T-cell (primary cell): Measurements from ENCODE around the gene ASPDH. TPM values are rescaled to one million over a fixed set of nuclear protein-coding genes. Genes with fewer than 3 reads are reported as not detected.

Experiments
- ATAC-seq, 4 experiments: fragments of 200-7000 bp in 3 of 4; fragments of 150-1000 bp in 1 of 4; cut with Tn5 transposase; replicated peaks in 1 of 4; 1 replicate in 3 of 4; 2 replicates in 1 of 4; pipeline ENCODE4 v1.10.0; 2021; ENCODE audit warnings: moderate library complexity in 3 of 4, mild to moderate bottlenecking in 2 of 4, moderate number of reproducible peaks in 1 of 4
- CTCF ChIA-PET, 2 donors: fragments of 300-600 bp; sonication (Branson Sonifier 250); formaldehyde crosslinking; loops; one replicate each; lab custom pipeline; 2022; ENCODE audit warnings: antibody characterized with exemption in 2 of 2; lab: Charles Lee
- POLR2A ChIA-PET, 2 donors: fragments of 300-600 bp; sonication (Branson Sonifier 250); formaldehyde crosslinking; loops; one replicate each; lab custom pipeline; 2022; ENCODE audit warnings: antibody characterized with exemption in 2 of 2; lab: Charles Lee
- DNase-seq, 35 experiments: peaks; one replicate each; pipeline versions ENCODE4 v3.0.0 to v3.0.0-alpha.2; 2013 to 2023
- H3K27ac ChIP-seq: one replicate; pipeline ENCODE4 v1.5.1; 2013; ENCODE audit warnings: low read length
- H3K27me3 ChIP-seq, 2 experiments: replicated peaks in 1 of 2; 1 replicate in 1 of 2; 2 replicates in 1 of 2; pipeline versions ENCODE4 v1.6.1 to v1.7.0; 2013; ENCODE audit warnings: low read length in 1 of 2, mixed read lengths in 1 of 2; ENCODE audit not compliant: control insufficient read depth in 2 of 2, insufficient read depth in 2 of 2; ENCODE audit errors: extremely low read depth in 1 of 2
- H3K36me3 ChIP-seq, 2 donors: 1 replicate in 1 of 2; 2 replicates in 1 of 2; pipeline versions ENCODE4 v1.6.1 to v1.7.0; 2013; ENCODE audit warnings: low read length in 1 of 2; ENCODE audit not compliant: control insufficient read depth in 2 of 2, insufficient read depth in 1 of 2; ENCODE audit errors: extremely low read depth in 1 of 2
- H3K4me1 ChIP-seq, 2 experiments: 1 replicate in 1 of 2; 2 replicates in 1 of 2; pipeline versions ENCODE4 v1.6.1 to v1.7.0; 2013; ENCODE audit warnings: low read length in 2 of 2, mixed read lengths in 1 of 2; ENCODE audit not compliant: insufficient read depth in 2 of 2, control insufficient read depth in 1 of 2; ENCODE audit errors: extremely low read depth in 1 of 2
- H3K4me3 ChIP-seq, 2 donors: 1 replicate in 1 of 2; 2 replicates in 1 of 2; pipeline versions ENCODE4 v1.5.1 to v1.7.0; 2013; ENCODE audit warnings: mild to moderate bottlenecking in 2 of 2, low read length in 1 of 2, moderate library complexity in 1 of 2; ENCODE audit not compliant: control insufficient read depth in 1 of 2; ENCODE audit errors: extremely low read depth in 1 of 2
- H3K9me3 ChIP-seq: 2 replicates; pipeline ENCODE4 v1.7.0; 2013
- H3K27ac Mint-ChIP-seq, 2 donors: one replicate each; pipeline ENCODE4 v1.8.0; 2020 to 2021; ENCODE audit warnings: mild to moderate bottlenecking in 2 of 2, mixed read lengths in 2 of 2
- H3K27me3 Mint-ChIP-seq, 2 donors: one replicate each; pipeline ENCODE4 v1.8.0; 2021 to 2022; ENCODE audit warnings: mixed read lengths in 2 of 2
- H3K36me3 Mint-ChIP-seq: one replicate; pipeline ENCODE4 v1.8.0; 2021; ENCODE audit warnings: mixed read lengths
- H3K4me1 Mint-ChIP-seq, 3 donors: one replicate each; pipeline ENCODE4 v1.8.0; 2020 to 2022; ENCODE audit warnings: mixed read lengths in 3 of 3, mild to moderate bottlenecking in 1 of 3
- H3K4me3 Mint-ChIP-seq, 3 donors: one replicate each; pipeline ENCODE4 v1.8.0; 2020 to 2022; ENCODE audit warnings: mild to moderate bottlenecking in 3 of 3, mixed read lengths in 3 of 3, moderate library complexity in 3 of 3
- H3K9me3 Mint-ChIP-seq, 3 donors: one replicate each; pipeline ENCODE4 v1.8.0; 2020 to 2022; ENCODE audit warnings: mixed read lengths in 3 of 3
- WGBS: methylation state at CpG from one replicate; pipeline ENCODE4 v1.1.5; 2013; ENCODE audit warnings: missing lambda C conversion rate; ENCODE audit not compliant: insufficient coverage; 5-methylcytosine and 5-hydroxymethylcytosine counted together
- total RNA-seq, 35 experiments: library from RNA in 6 of 35; stranded (reverse) in 6 of 35; fragments of 120-200 nt in 1 of 35; gene quantifications; one replicate each; pipeline versions ENCODE4 v1.2.1 to v1.2.4 and lab custom pipeline; 2013 to 2026

The ASPDH gene
- total RNA-seq, 5 donors from 2014 or later (not counting 1 experiment from before 2014, with no cell fraction given): not detected

DNA sequence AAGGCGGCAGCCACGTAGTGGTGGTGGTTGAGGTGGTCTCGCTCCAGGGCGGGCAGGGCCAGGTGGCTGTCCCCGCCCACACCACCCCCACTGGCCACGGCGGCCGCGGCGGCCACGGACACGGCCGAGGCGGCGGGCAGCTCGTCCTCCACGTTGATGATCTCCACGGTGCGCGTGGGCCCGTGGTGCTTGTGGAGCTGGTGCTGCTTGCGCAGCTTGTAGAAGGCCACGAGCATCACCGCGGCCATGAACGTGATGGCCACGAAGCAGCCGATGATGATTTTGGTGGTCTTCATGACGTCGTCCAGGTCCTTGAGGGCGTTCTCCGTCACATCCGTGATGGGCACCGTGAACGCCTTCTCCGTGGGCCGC lies 4.0 kb upstream of the ASPDH start:
- Mint-ChIP-seq H3K9me3 (no peaks in the 10 kb centered on the region), H3K27ac (no peak overlapping the region), H3K4me3 (no peak overlapping the region), H3K4me1 (peaks cover 0 to 2% (median 0%) of the 10 kb centered on the region in 3 donors), H3K27me3 (peaks cover 0 to 12% of the 10 kb centered on the region in 2 donors), H3K36me3 (no peaks in the 10 kb centered on the region)
- DNase-seq: no peak
- ChIA-PET CTCF (no interaction called here), POLR2A (no interaction called here)
- no peak overlapping the region for H3K27ac ChIP-seq
- no peak for ATAC-seq
- peaks cover 0 to 44% of the 10 kb centered on the region in 2 experiments for H3K27me3 ChIP-seq
- H3K4me3 ChIP-seq: no peak overlapping the region
- H3K4me1 ChIP-seq: no peaks in the 10 kb centered on the region
- no peaks in the 10 kb centered on the region for H3K36me3 ChIP-seq
- H3K9me3 ChIP-seq: no peaks in the 10 kb centered on the region
- WGBS: 97% methylated on average over 34 of the region's 37 CpGs

DNA sequence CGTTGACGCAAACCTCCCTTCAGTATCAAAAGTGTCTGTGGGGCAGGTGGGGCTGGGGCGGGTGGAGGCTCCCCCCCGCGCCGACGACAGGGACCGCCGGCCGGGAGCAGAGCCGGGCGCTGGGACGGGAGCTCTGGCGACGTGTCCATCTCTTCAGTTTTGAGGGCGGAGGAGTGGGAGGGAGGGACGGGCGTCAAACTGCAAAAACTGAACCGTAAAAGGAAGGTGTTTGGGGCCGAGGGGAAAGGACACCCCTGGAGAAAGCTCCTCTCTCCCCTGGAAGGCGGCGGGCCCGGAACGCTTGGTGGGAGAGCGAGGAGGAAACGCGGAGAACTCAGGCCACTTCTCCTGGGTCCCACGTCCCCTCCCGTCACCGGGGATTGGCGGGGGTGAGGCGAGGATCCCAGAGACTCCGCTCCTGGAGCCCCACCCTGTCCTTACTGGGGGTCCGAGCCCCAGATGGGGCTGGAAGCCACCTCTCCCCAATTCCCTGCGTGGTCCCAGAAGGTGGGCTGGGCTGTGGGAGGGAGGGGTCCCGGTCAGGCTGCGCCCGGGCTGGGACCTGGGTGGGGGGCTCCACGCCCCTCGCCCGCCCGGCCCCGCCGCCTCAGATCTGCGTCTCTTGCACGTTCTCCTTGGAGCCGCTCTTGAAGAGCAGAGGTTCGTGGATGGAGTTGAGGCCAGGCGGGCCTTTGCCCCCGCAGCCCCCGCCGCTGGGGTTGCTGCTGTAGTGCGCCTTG lies 3.4 kb upstream of the ASPDH start:
- Mint-ChIP-seq H3K4me1 (peaks cover 0 to 2% (median 0%) of the 10 kb centered on the region in 3 donors), H3K36me3 (no peaks in the 10 kb centered on the region), H3K27me3 (peaks cover 0 to 12% of the 10 kb centered on the region in 2 donors), H3K9me3 (no peaks in the 10 kb centered on the region), H3K27ac (no peak overlapping the region), H3K4me3 (no peak overlapping the region)
- Histone ChIP-seq H3K36me3 (no peaks in the 10 kb centered on the region), H3K9me3 (no peaks in the 10 kb centered on the region), H3K27ac (no peak overlapping the region), H3K4me3 (no peak overlapping the region), H3K4me1 (peaks cover 0 to 2% of the 10 kb centered on the region in 2 experiments), H3K27me3 (peaks cover 0 to 49% of the 10 kb centered on the region in 2 experiments)
- CTCF ChIA-PET: no interaction called here
- DNase-seq (no peak), ATAC-seq (no peak)
- POLR2A ChIA-PET: no interaction called here
- 75% methylated on average over 23 of the region's 53 CpGs for WGBS

DNA sequence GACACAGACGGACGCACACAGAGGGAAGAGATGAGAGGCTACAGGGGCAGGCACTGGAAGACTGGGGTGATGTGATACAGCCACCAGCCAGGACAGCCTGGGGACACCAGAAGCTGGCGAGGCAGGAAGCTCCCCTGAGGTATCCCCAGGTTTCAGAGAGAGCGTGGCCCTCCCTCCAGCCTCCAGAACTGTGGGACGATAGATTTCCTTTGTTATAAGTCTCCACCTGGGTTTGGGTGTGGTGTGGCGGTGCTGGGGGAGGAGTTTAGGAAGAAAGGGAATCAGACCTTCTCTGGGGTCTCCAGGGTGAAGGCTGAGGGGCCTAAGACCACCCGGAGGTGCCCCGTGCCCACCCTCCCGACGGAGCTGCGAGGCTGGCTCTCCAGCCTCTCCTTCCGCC lies 2.7 kb upstream of the ASPDH start:
- Histone ChIP-seq H3K27me3 (peaks cover 0 to 53% of the 10 kb centered on the region in 2 experiments), H3K9me3 (no peaks in the 10 kb centered on the region), H3K4me3 (no peak overlapping the region), H3K27ac (no peak overlapping the region), H3K36me3 (no peaks in the 10 kb centered on the region), H3K4me1 (peaks cover 0 to 9% of the 10 kb centered on the region in 2 experiments)
- peaks cover 4 to 6% (median 5%) of the 10 kb centered on the region in 3 donors for H3K4me1 Mint-ChIP-seq
- POLR2A ChIA-PET: no interaction called here
- H3K27ac Mint-ChIP-seq: no peak overlapping the region
- WGBS: 70% methylated on average over 4 of the region's 12 CpGs
- CTCF ChIA-PET: no interaction called here
- H3K9me3 Mint-ChIP-seq: no peaks in the 10 kb centered on the region
- DNase-seq (no peak), ATAC-seq (no peak)
- H3K4me3 Mint-ChIP-seq: no peak overlapping the region
- peaks cover 0 to 12% of the 10 kb centered on the region in 2 donors for H3K27me3 Mint-ChIP-seq
- H3K36me3 Mint-ChIP-seq: no peaks in the 10 kb centered on the region

DNA sequence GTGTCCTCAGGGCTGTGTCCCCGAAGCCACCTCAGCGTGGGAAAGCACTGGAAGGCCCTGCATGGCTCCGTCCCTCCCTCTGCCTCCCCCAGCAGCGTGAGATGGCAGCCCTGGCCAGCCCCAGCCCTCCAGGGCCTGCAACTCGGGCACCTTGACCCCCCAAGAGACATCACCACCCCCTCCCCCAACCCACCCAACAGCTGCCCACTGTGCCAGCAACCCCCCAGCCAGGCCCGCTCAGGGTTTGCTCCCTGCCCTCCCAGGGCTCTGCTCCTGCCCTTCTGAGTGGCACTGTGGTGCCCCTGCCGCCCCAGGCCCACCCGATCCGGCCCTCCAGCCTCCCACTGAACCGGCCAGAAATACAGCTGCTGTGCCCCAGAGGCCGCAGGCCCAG lies 1.5 kb upstream of the ASPDH start:
- H3K27ac ChIP-seq: no peak overlapping the region
- whole genome bisulfite sequencing: 75% methylated on average over 11 of the region's 11 CpGs

DNA sequence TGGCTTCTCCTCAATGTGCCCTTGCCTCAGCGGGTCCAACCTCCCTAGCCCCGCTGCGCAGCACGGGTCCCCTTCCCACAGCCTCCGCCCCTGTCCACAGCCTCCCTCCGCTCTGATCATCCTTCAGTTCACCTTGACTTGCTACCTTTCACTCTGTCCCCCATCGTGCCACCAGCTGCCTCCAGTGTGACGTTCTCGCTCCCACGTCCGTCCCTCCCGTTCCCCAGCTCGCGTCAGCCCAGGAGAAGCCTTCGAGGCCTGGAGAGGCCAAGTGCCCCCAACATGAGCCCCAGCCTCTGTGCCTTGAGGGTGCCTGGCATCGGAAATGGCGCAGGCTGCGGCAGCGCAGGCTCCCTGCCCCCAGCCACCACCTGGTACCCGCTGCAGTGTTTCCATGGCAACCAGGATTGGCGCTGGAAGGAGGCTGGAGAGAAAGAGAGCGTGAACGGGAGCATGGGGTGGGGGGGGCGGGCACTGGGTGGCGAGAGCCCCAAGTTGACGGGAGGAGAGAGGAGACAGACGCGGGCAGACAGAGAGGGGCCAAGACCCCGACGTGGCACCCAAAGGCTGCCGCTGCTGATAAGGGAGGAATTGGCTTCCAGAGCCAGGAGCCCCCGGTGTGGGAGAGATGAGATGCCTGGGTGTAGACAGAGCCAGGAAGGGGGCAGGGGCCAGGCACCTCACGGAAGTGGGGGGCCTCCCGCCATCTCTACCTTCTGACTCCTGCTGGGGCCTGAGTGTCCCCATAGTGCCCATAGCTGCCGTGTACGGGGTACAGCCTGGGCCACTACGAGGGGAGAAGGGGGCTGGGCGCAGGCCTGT lies 844 bp upstream of the ASPDH start:
- Mint-ChIP-seq H3K4me3 (no peak overlapping the region), H3K9me3 (no peaks in the 10 kb centered on the region), H3K4me1 (peaks cover 11 to 18% (median 15%) of the 10 kb centered on the region in 3 donors), H3K36me3 (no peaks in the 10 kb centered on the region), H3K27ac (no peak overlapping the region), H3K27me3 (peaks cover 0 to 12% of the 10 kb centered on the region in 2 donors)
- H3K9me3 ChIP-seq: no peaks in the 10 kb centered on the region
- H3K4me3 ChIP-seq: no peak overlapping the region
- peaks cover 2 to 22% of the 10 kb centered on the region in 2 experiments for H3K4me1 ChIP-seq
- ChIA-PET POLR2A (no interaction called here), CTCF (no interaction called here)
- H3K27ac ChIP-seq: no peak overlapping the region
- H3K27me3 ChIP-seq: peaks cover 0 to 51% of the 10 kb centered on the region in 2 experiments
- DNase-seq: no peak
- 50% methylated on average over 29 of the region's 38 CpGs for WGBS
- ATAC-seq: no peak
- H3K36me3 ChIP-seq: no peaks in the 10 kb centered on the region

More for the DNA sequence above, 1.5 kb upstream of the ASPDH start:
- H3K27ac Mint-ChIP-seq: no peak overlapping the region
- H3K36me3 Mint-ChIP-seq: no peaks in the 10 kb centered on the region
- Histone ChIP-seq H3K9me3 (no peaks in the 10 kb centered on the region), H3K4me1 (peaks cover 2 to 19% of the 10 kb centered on the region in 2 experiments), H3K27me3 (peaks cover 0 to 51% of the 10 kb centered on the region in 2 experiments), H3K36me3 (no peaks in the 10 kb centered on the region), H3K4me3 (no peak overlapping the region)
- H3K4me1 Mint-ChIP-seq: peaks cover 11 to 18% (median 15%) of the 10 kb centered on the region in 3 donors
- ChIA-PET CTCF (no interaction called here), POLR2A (no interaction called here)
- peaks cover 0 to 12% of the 10 kb centered on the region in 2 donors for H3K27me3 Mint-ChIP-seq
- DNase-seq (no peak), ATAC-seq (no peak)
- no peaks in the 10 kb centered on the region for H3K9me3 Mint-ChIP-seq
- H3K4me3 Mint-ChIP-seq: no peak overlapping the region

DNA sequence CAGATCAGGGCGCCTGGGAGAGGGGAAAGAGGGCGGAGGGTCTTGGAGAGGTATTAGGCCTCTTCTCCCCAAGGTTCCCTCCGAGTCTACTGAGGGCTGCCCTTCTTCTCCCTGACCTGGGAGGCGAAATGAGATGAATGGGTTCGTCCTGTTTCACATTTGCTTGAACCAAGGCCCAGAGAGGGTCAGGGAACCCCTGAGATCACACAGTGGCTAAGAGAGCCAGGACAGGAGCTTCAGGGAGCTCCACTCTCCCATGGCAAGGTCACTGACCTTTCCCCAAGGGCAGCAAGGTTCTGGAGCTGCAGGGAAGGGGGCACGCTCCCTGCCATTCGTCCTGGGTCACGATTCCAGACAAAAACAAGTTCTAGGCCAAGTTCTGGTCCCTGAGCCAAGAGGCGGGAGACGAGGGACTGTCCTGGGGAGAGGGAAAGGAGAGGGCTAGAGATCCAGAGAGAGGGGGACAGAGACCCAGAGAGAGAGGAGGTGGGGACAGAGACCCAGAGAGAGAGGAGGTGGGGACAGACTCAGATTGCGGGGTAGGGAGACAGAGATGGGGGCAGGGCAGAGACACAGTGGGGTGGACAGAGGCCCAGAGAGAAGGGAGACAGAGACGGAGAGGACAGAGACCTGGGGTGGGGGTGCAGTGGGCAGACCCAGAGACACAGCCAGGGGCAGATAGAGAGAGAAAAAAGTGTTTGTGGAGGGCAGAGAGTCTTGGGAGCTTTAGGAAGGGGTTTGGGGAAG lies 541 bp downstream of the ASPDH start:
- Histone ChIP-seq H3K4me3 (no peak overlapping the region), H3K36me3 (no peaks in the 10 kb centered on the region), H3K9me3 (no peaks in the 10 kb centered on the region), H3K27me3 (peaks cover 0 to 44% of the 10 kb centered on the region in 2 experiments), H3K4me1 (peaks cover 2 to 22% of the 10 kb centered on the region in 2 experiments), H3K27ac (no peak overlapping the region)
- no peak for ATAC-seq
- Mint-ChIP-seq H3K27me3 (peaks cover 0 to 12% of the 10 kb centered on the region in 2 donors), H3K9me3 (no peaks in the 10 kb centered on the region), H3K4me1 (peaks cover 14 to 25% (median 18%) of the 10 kb centered on the region in 3 donors), H3K4me3 (no peak overlapping the region), H3K27ac (no peak overlapping the region), H3K36me3 (no peaks in the 10 kb centered on the region)
- no peak for DNase-seq
- CTCF ChIA-PET: no interaction called here
- WGBS: 83% methylated on average over 8 of the region's 12 CpGs
- POLR2A ChIA-PET: no interaction called here
